HG03558 (cell line): ENCODE measurements around the gene ANKRD24.
"Not testable (repeated sequence)": the region's sequence is repeated elsewhere in the genome, so short reads cannot be mapped to it uniquely, and the experiment has no call there.

Experiments used
- ATAC-seq: cut with Tn5 transposase; IDR thresholded peaks from one replicate; pipeline ENCODE4 v1.9.1; 2021; ENCODE audit warnings: moderate number of reproducible peaks; ENCODE audit not compliant: unreplicated experiment; ENCODE audit errors: extremely low read depth

Gene ANKRD24

GRCh38 chr19:4196587-4197148 is 14.2 kb downstream of the ANKRD24 start:
- ATAC-seq = no peak

GRCh38 chr19:4197228-4197624 is 14.7 kb downstream of the ANKRD24 start:
- ATAC-seq = no peak

GRCh38 chr19:4197625-4198466 is 15.4 kb downstream of the ANKRD24 start:
- ATAC-seq = no peak

- no peak for ATAC-seq
Observed at GRCh38 chr19:4198467-4199126, 16.1 kb downstream of the ANKRD24 start.

GRCh38 chr19:4199699-4200293 is 17.3 kb downstream of the ANKRD24 start:
- no peak for ATAC-seq

DNA sequence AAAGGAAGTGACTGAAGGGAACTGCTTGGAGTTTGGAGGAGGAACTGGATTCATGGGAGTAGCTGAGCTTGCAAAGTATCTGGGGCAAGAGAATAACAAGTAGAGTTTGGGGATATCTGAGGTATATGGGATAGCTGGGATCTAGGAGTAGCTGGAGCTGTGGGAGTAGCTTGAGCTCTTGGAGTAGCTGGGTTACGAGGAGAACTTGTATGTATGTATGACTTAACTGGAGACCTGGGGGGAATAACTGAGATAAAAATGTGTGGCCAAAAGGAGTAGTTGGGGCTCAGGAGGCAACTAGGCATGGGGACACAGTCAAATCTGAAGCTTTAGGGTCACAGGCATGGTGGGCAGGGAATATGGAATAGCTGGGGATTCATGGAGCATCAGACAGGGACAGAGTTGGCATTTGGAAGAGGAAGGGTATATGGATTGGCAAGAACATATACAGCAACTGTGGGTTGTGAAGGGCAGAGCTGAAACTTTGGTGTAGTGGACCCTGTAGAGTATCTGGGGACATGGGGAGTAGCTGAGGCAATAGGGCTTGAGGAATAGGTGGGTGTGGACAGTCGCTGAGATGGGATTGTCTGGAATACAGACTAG is 18.6 kb downstream of the ANKRD24 start:
- ATAC-seq = no peak

DNA sequence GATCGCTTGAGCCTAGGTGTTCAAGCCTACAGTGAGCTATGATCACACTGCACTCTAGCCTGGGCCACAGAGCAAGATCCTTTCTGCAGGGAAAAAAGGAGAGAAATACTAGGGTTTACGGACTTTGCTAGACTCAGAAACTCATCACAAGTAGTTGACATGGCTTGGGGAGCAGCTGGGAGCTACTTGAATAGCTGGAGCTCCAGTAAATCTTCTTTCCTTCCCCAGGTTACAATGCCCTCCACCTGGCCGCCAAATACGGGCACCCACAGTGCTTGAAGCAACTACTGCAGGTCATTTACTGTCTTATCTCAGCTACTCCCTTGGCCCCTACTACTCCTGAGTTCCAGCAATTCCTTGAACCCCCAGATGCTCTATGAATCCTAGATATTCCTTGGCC is 19.3 kb downstream of the ANKRD24 start:
- no peak for ATAC-seq

DNA sequence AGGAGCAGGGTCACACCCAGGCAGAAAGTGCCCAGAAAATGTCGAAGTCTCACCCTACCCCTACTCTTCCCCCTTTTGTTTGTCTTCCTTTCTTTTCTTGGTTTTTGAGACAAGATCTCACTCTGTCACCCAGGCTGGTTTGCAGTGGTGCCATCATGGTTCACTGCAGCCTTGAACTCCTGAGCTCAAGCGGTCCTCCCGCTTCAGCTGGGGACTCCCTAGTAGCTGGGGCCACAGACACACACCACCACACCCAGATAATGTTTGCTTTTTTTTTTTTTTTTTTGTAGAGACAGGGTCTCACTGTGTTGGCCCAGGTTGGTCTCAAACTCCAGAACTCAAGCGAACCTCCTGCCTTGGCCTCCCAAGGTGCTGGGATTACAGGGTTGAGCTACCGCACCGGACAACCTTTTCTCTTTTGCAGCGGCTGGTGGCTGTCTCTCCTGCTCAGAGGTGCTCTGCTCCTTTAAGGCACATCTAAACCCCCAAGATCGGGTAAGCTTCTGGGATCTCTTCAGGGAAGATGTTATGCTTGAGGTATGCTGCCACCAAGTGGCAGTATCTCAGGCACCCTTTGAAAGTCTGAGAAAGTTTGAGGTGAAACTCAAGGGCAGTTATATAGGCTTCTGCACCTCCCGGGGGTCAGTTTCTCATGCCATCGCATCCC is 24.5 kb downstream of the ANKRD24 start:
- ATAC-seq = no peak

- ATAC-seq = no peak
Observed at GRCh38 chr19:4208385-4209094, 26.1 kb downstream of the ANKRD24 start.

GRCh38 chr19:4210166-4210731 is 27.8 kb downstream of the ANKRD24 start:
- no peak for ATAC-seq

- ATAC-seq = no peak
Observed at GRCh38 chr19:4213116-4213515, 30.6 kb downstream of the ANKRD24 start.

GRCh38 chr19:4215807-4216206 is 33.3 kb downstream of the ANKRD24 start:
- no peak for ATAC-seq

- no peak for ATAC-seq
Observed at GRCh38 chr19:4216846-4217245, 34.4 kb downstream of the ANKRD24 start.

DNA sequence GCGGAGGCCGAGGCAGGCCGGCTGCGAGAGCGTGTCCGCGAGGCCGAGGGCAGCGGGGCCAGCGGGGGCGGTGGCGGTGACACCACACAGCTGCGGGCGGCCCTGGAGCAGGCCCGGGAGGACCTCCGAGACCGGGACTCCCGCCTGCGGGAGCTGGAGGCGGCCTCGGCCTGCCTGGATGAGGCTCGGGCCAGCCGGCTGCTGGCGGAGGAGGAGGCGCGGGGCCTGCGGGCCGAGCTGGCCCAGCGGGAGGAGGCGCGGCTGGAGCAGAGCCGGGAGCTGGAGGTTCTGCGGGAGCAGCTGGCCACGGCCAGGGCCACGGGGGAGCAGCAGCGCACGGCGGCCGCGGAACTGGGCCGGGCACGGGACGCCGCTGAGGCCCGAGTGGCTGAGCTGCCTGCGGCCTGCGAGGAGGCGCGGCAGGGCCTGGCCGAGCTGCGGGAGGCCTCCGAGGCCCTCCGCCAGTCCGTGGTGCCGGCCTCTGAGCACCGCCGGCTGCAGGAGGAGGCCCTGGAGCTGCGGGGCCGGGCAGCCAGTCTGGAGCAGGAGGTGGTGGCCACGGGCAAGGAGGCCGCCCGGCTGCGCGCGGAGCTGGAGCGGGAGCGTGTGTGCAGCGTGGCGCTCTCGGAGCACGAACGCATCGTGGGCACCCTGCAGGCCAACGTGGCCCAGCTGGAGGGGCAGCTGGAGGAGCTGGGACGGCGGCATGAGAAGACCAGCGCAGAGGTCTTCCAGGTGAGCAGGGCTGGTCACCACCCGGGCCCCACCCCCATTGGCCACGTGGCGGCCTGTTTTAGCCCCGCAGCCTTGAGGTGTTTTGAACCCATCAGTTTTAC is 35.2 kb downstream of the ANKRD24 start:
- ATAC-seq = no peak

DNA sequence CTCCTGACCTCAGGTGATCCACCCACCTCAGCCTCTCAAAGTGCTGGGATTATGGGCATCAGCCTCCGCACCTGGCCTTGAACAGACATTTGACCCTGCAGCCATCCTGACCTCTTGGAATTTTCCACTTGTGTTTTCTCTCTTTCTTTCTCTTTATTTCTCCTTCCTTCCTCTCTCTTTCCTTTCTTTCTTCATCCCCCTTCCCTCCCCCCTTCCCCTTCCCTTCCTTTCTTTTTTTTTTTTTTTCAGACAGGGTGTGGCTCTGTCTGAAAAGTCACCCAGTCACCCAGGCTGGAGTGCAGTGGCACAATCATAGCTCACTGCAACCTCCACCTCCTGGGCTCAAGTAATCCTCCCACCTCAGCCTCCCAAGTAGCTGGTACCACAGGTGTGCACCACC is 36.0 kb downstream of the ANKRD24 start:
- not testable (repeated sequence) for ATAC-seq

- ATAC-seq = no peak
Observed at GRCh38 chr19:4220188-4220587, 37.7 kb downstream of the ANKRD24 start.

- ATAC-seq = no peak
Observed at GRCh38 chr19:4224470-4224869, 42.0 kb downstream of the ANKRD24 start.

- no peak for ATAC-seq
Observed at GRCh38 chr19:4225885-4226284, 43.4 kb downstream of the ANKRD24 start.
